Prostate gland (tissue), 2 donors: ENCODE measurements around the gene PLCG2. TPM values are rescaled to one million over a fixed set of nuclear protein-coding genes. Genes with fewer than 3 reads are reported as not detected.

Source experiments
- DNase-seq: peaks from one replicate; pipeline ENCODE4 v3.0.0-alpha.2; 2019; ENCODE audit warnings: low spot score
- H3K27ac ChIP-seq, 2 donors: fragments of 200-600 bp; sonication (generic); 2 replicates each; pipeline ENCODE4 v1.5.1; 2017 to 2019
- H3K27me3 ChIP-seq: fragments of 200-600 bp; sonication (generic); replicated peaks from 2 replicates; pipeline ENCODE4 v1.5.1; 2019; ENCODE audit not compliant: insufficient read depth
- H3K36me3 ChIP-seq, 2 donors: fragments of 200-600 bp; sonication (generic); 1 replicate in 1 of 2; 2 replicates in 1 of 2; pipeline versions ENCODE4 v1.5.1 to v1.8.1; 2017 to 2019
- H3K4me1 ChIP-seq: fragments of 200-600 bp; sonication (generic); replicated peaks from 2 replicates; pipeline ENCODE4 v1.5.1; 2019
- H3K4me3 ChIP-seq, 2 donors: fragments of 200-600 bp; sonication (generic); 2 replicates each; pipeline ENCODE4 v1.5.1; 2017 to 2019
- H3K9me3 ChIP-seq: fragments of 200-600 bp; sonication (generic); 2 replicates; pipeline ENCODE4 v1.5.1; 2017
- CTCF ChIP-seq, 4 experiments: fragments of 200-600 bp in 2 of 4; fragments of 450-650 bp in 2 of 4; sonication (generic) in 2 of 4; IDR thresholded peaks; 1 replicate in 3 of 4; 2 replicates in 1 of 4; pipeline ENCODE4 v1.5.1; 2016 to 2019; ENCODE audit warnings: antibody characterized with exemption in 4 of 4, mild to moderate bottlenecking in 2 of 4, moderate library complexity in 2 of 4
- POLR2A ChIP-seq: fragments of 450-650 bp; IDR thresholded peaks from one replicate; pipeline ENCODE4 v1.6.1; 2016; ENCODE audit warnings: antibody characterized with exemption, mild to moderate bottlenecking
- POLR2AphosphoS5 ChIP-seq: sonication (generic); formaldehyde crosslinking; IDR thresholded peaks from one replicate; pipeline ENCODE4 v1.6.1; 2017; ENCODE audit warnings: antibody characterized with exemption
- WGBS: methylation state at CpG from one replicate; pipeline ENCODE4 v1.1.5; 2018; 5-methylcytosine and 5-hydroxymethylcytosine counted together
- intact Hi-C: fragments of 100-400 bp; cut with DNase I; formaldehyde crosslinking; loops from one replicate; pipeline ENCODE4 v1.14.2; 2022
- total RNA-seq, 2 donors: library from RNA; depleted of rRNA; stranded (reverse); fragments of >200 nt; gene quantifications; one replicate each; pipeline ENCODE4 v1.1.0, GENCODE V29; 2016

The PLCG2 gene
- total RNA-seq, 2 donors from 2014 or later = 10.3 to 12.8 TPM

GRCh38 chr16:81912395-81912794 lies 133.3 kb downstream of the PLCG2 start:
- WGBS = 87% methylated on average over 14 of the region's 14 CpGs
- no peak for TF ChIP-seq POLR2AphosphoS5
- TF ChIP-seq POLR2A = no peak
- TF ChIP-seq CTCF (IDR thresholded peaks at IDR 0.05) = no peak

GRCh38 chr16:81913222-81913621 lies 134.1 kb downstream of the PLCG2 start:
- WGBS = 81% methylated on average over 5 of the region's 5 CpGs
- no peak for TF ChIP-seq POLR2AphosphoS5
- TF ChIP-seq CTCF (IDR thresholded peaks at IDR 0.05) = no peak
- no peak for TF ChIP-seq POLR2A
- intact Hi-C loops = no loop called here
- H3K36me3 ChIP-seq = no peaks in the 10 kb centered on the region
- H3K9me3 ChIP-seq = no peaks in the 10 kb centered on the region
- H3K4me3 ChIP-seq = no peak overlapping the region
- no peak overlapping the region for H3K27ac ChIP-seq
- DNase-seq = no peak
- H3K27me3 ChIP-seq = no peaks in the 10 kb centered on the region
- H3K4me1 ChIP-seq = no peaks in the 10 kb centered on the region

More at GRCh38 chr16:81912395-81912794, 133.3 kb downstream of the PLCG2 start:
- intact Hi-C loops = no loop called here
- H3K36me3 ChIP-seq = no peaks in the 10 kb centered on the region
- H3K4me3 ChIP-seq = no peak overlapping the region
- H3K27ac ChIP-seq = no peak overlapping the region
- no peaks in the 10 kb centered on the region for H3K4me1 ChIP-seq
- no peaks in the 10 kb centered on the region for H3K9me3 ChIP-seq
- H3K27me3 ChIP-seq = no peaks in the 10 kb centered on the region
- DNase-seq = no peak

GRCh38 chr16:81917375-81917774 lies 138.3 kb downstream of the PLCG2 start:
- DNase-seq = no peak
- no peak overlapping the region for H3K27ac ChIP-seq
- no peaks in the 10 kb centered on the region for H3K36me3 ChIP-seq
- H3K4me1 ChIP-seq = no peaks in the 10 kb centered on the region
- intact Hi-C loops = no loop called here
- TF ChIP-seq CTCF (IDR thresholded peaks at IDR 0.05) = no peak
- no peak for TF ChIP-seq POLR2A
- TF ChIP-seq POLR2AphosphoS5 = no peak
- no peaks in the 10 kb centered on the region for H3K9me3 ChIP-seq
- WGBS = 97% methylated on average over 2 of the region's 2 CpGs
- H3K27me3 ChIP-seq = no peaks in the 10 kb centered on the region
- no peak overlapping the region for H3K4me3 ChIP-seq

GRCh38 chr16:81918927-81919326 lies 139.8 kb downstream of the PLCG2 start:
- DNase-seq = no peak
- H3K4me1 ChIP-seq = no peaks in the 10 kb centered on the region
- H3K27ac ChIP-seq = no peak overlapping the region
- H3K27me3 ChIP-seq = no peaks in the 10 kb centered on the region
- 91% methylated on average over 2 of the region's 2 CpGs for WGBS
- H3K36me3 ChIP-seq = no peaks in the 10 kb centered on the region
- no peak overlapping the region for H3K4me3 ChIP-seq
- no peak for TF ChIP-seq POLR2A
- TF ChIP-seq POLR2AphosphoS5 = no peak
- TF ChIP-seq CTCF (IDR thresholded peaks at IDR 0.05) = no peak
- intact Hi-C loops = no loop called here
- H3K9me3 ChIP-seq = no peaks in the 10 kb centered on the region

GRCh38 chr16:81920498-81920897 lies 141.4 kb downstream of the PLCG2 start:
- Histone ChIP-seq H3K27ac (no peak overlapping the region), H3K9me3 (no peaks in the 10 kb centered on the region), H3K4me3 (no peak overlapping the region), H3K4me1 (no peaks in the 10 kb centered on the region), H3K36me3 (no peaks in the 10 kb centered on the region), H3K27me3 (no peaks in the 10 kb centered on the region)
- TF ChIP-seq POLR2AphosphoS5 (no peak), POLR2A (no peak), CTCF (IDR thresholded peaks at IDR 0.05) (no peak)
- intact Hi-C loops = no loop called here
- DNase-seq = no peak
- 97% methylated on average over 4 of the region's 4 CpGs for WGBS
